HTERT RPE-1 (cell line): ENCODE measurements around the gene DAB2IP.

ENCODE experiments used
- in situ Hi-C: fragments of 300-500 bp; cut with MboI; formaldehyde crosslinking; loops from 4 replicates; pipeline ENCODE4 v1.14.3; 2020; ENCODE audit warnings: low sequenced_read_pairs

DAB2IP gene

GRCh38 chr9:121662359-121662758 lies 10.9 kb downstream of the DAB2IP start:
- in situ Hi-C loops = no loop called here

- in situ Hi-C loops = no loop called here
Measured at GRCh38 chr9:121662891-121663580, 11.6 kb downstream of the DAB2IP start.

- in situ Hi-C loops = no loop called here
Measured at GRCh38 chr9:121663591-121663990, 12.2 kb downstream of the DAB2IP start.

GRCh38 chr9:121666294-121666693 lies 14.9 kb downstream of the DAB2IP start:
- in situ Hi-C loops = no loop called here

GRCh38 chr9:121667214-121667613 lies 15.8 kb downstream of the DAB2IP start:
- in situ Hi-C loops = no loop called here

GRCh38 chr9:121667890-121668289 lies 16.5 kb downstream of the DAB2IP start:
- in situ Hi-C loops = no loop called here

GRCh38 chr9:121670431-121670830 lies 19.0 kb downstream of the DAB2IP start:
- in situ Hi-C loops = no loop called here

- in situ Hi-C loops = no loop called here
Measured at GRCh38 chr9:121671612-121672155, 20.2 kb downstream of the DAB2IP start.

- in situ Hi-C loops = no loop called here
Measured at GRCh38 chr9:121672213-121672612, 20.8 kb downstream of the DAB2IP start.

GRCh38 chr9:121672986-121673385 lies 21.6 kb downstream of the DAB2IP start:
- in situ Hi-C loops = no loop called here

GRCh38 chr9:121673576-121673975 lies 22.1 kb downstream of the DAB2IP start:
- in situ Hi-C loops = no loop called here

GRCh38 chr9:121674017-121674416 lies 22.6 kb downstream of the DAB2IP start:
- in situ Hi-C loops = no loop called here

GRCh38 chr9:121674952-121675351 lies 23.5 kb downstream of the DAB2IP start:
- in situ Hi-C loops = loop anchor here (25.0 kb wide), 1 partner anchor 312 kb away; no protein-coding TSS in a partner anchor

- in situ Hi-C loops = loop anchor here (25.0 kb wide), 1 partner anchor 312 kb away; no protein-coding TSS in a partner anchor
Measured at GRCh38 chr9:121675381-121675780, 23.9 kb downstream of the DAB2IP start.

- in situ Hi-C loops = loop anchor here (25.0 kb wide), 1 partner anchor 311 kb away; no protein-coding TSS in a partner anchor
Measured at GRCh38 chr9:121675969-121676822, 24.8 kb downstream of the DAB2IP start.

- in situ Hi-C loops = loop anchor here (25.0 kb wide), 1 partner anchor 310 kb away; no protein-coding TSS in a partner anchor
Measured at GRCh38 chr9:121676926-121677325, 25.5 kb downstream of the DAB2IP start.

GRCh38 chr9:121678501-121679022 lies 27.1 kb downstream of the DAB2IP start:
- in situ Hi-C loops = loop anchor here (25.0 kb wide), 1 partner anchor 309 kb away; no protein-coding TSS in a partner anchor

- in situ Hi-C loops = loop anchor here (25.0 kb wide), 1 partner anchor 307 kb away; no protein-coding TSS in a partner anchor
Measured at GRCh38 chr9:121679901-121680635, 28.6 kb downstream of the DAB2IP start.

GRCh38 chr9:121681404-121681803 lies 30.0 kb downstream of the DAB2IP start:
- in situ Hi-C loops = loop anchor here (25.0 kb wide), 1 partner anchor 306 kb away; no protein-coding TSS in a partner anchor

- in situ Hi-C loops = loop anchor here (25.0 kb wide), 1 partner anchor 305 kb away; no protein-coding TSS in a partner anchor
Measured at GRCh38 chr9:121682201-121682600, 30.8 kb downstream of the DAB2IP start.
